ENCODE data around the gene PPFIA4.

PPFIA4 gene

GRCh38 chr1:203057911-203058675 is 31.8 kb downstream of the PPFIA4 start:
- peak; percentile 34 to 49 for DNase-seq (ENCODE audit: low read depth in 2 of 2)

GRCh38 chr1:203058676-203058935 is 32.3 kb downstream of the PPFIA4 start:
- no peak for DNase-seq (ENCODE audit: low read depth in 2 of 2)

GRCh38 chr1:203059485-203059884 is 33.2 kb downstream of the PPFIA4 start:
- no peak for DNase-seq (ENCODE audit: low read depth in 2 of 2)

- no peak for DNase-seq (ENCODE audit: low read depth in 2 of 2)
Observed at GRCh38 chr1:203060115-203060514, 33.8 kb downstream of the PPFIA4 start.

GRCh38 chr1:203063287-203063686 is 37.0 kb downstream of the PPFIA4 start:
- no peak for DNase-seq (ENCODE audit: low read depth in 2 of 2)

- DNase-seq (ENCODE audit: low read depth in 2 of 2): no peak
Observed at GRCh38 chr1:203065191-203065590, 38.9 kb downstream of the PPFIA4 start.

- DNase-seq (ENCODE audit: low read depth in 2 of 2): no peak
Observed at GRCh38 chr1:203065986-203066385, 39.7 kb downstream of the PPFIA4 start.

- no peak for DNase-seq (ENCODE audit: low read depth in 2 of 2)
Observed at GRCh38 chr1:203066965-203067364, 40.7 kb downstream of the PPFIA4 start.

- no peak for DNase-seq (ENCODE audit: low read depth in 2 of 2)
Observed at GRCh38 chr1:203069030-203069747, 42.9 kb downstream of the PPFIA4 start.

GRCh38 chr1:203072002-203072602 is 45.8 kb downstream of the PPFIA4 start:
- no peak for DNase-seq (ENCODE audit: low read depth in 2 of 2)

GRCh38 chr1:203072911-203073310 is 46.6 kb downstream of the PPFIA4 start:
- DNase-seq (ENCODE audit: low read depth in 2 of 2): no peak

- DNase-seq (ENCODE audit: low read depth in 2 of 2): no peak
Observed at GRCh38 chr1:203073469-203073868, 47.2 kb downstream of the PPFIA4 start.

GRCh38 chr1:203074610-203075009 is 48.3 kb downstream of the PPFIA4 start:
- DNase-seq (ENCODE audit: low read depth in 2 of 2): no peak

GRCh38 chr1:203075236-203076030 is 49.1 kb downstream of the PPFIA4 start:
- DNase-seq (ENCODE audit: low read depth in 2 of 2): no peak

- no peak for DNase-seq (ENCODE audit: low read depth in 2 of 2)
Observed at GRCh38 chr1:203076031-203076511, 49.8 kb downstream of the PPFIA4 start.

GRCh38 chr1:203077367-203077766 is 51.1 kb downstream of the PPFIA4 start:
- no peak for DNase-seq (ENCODE audit: low read depth in 2 of 2)

- DNase-seq (ENCODE audit: low read depth in 2 of 2): no peak
Observed at GRCh38 chr1:203077956-203078355, 51.7 kb downstream of the PPFIA4 start.

GRCh38 chr1:203078478-203078877 is 52.2 kb downstream of the PPFIA4 start:
- DNase-seq (ENCODE audit: low read depth in 2 of 2): no peak

GRCh38 chr1:203080456-203080855 is 54.2 kb downstream of the PPFIA4 start:
- no peak for DNase-seq (ENCODE audit: low read depth in 2 of 2)

- DNase-seq (ENCODE audit: low read depth in 2 of 2): no peak
Observed at GRCh38 chr1:203081465-203082230, 55.4 kb downstream of the PPFIA4 start.

GRCh38 chr1:203082231-203082505 is 55.9 kb downstream of the PPFIA4 start:
- no peak for DNase-seq (ENCODE audit: low read depth in 2 of 2)
